SK-N-SH treated with all-trans-retinoic acid at 6 μM for 48 hours (cell line): Measurements from ENCODE around the gene ODAD3.

Experiments
- CSDC2 ChIP-seq: fragments of 250-450 bp; sonication (Bioruptor Pico); IDR thresholded peaks from 2 replicates; pipeline ENCODE4 v1.5.0; 2020; ENCODE audit warnings: mild to moderate bottlenecking, moderate library complexity
- RARB ChIP-seq: fragments of 250-450 bp; sonication (Bioruptor Pico); IDR thresholded peaks from 2 replicates; pipeline ENCODE4 v1.8.0; 2021; ENCODE audit warnings: mild to moderate bottlenecking, moderate library complexity
- SNAI2 ChIP-seq: fragments of 250-450 bp; sonication (Bioruptor Pico); IDR thresholded peaks from 2 replicates; pipeline ENCODE4 v1.5.0; 2020; ENCODE audit warnings: mild to moderate bottlenecking, moderate library complexity
- ZFP30 ChIP-seq: fragments of 450-650 bp; formaldehyde crosslinking; IDR thresholded peaks from 2 replicates; pipeline ENCODE4 v1.5.0; 2022; ENCODE audit warnings: mild to moderate bottlenecking, moderate library complexity
- ZNF70 ChIP-seq: fragments of 450-650 bp; formaldehyde crosslinking; IDR thresholded peaks from 2 replicates; pipeline ENCODE4 v1.5.0; 2020; ENCODE audit warnings: mild to moderate bottlenecking, moderate library complexity
- TF ChIP-seq, protein P1 (sequence below): fragments of 250-450 bp; sonication (Bioruptor Pico); IDR thresholded peaks from 2 replicates; pipeline ENCODE4 v1.8.0; 2020; ENCODE audit warnings: mild to moderate bottlenecking, moderate library complexity, borderline replicate concordance
- TF ChIP-seq, protein P2 (sequence below): fragments of 250-450 bp; sonication (Bioruptor Pico); IDR thresholded peaks from 2 replicates; pipeline ENCODE4 v1.5.1; 2021; ENCODE audit warnings: mild to moderate bottlenecking, moderate library complexity

GRCh38 chr19:11453468-11454341 is 18.8 kb upstream of the ODAD3 start:
- no peak for TF ChIP-seq SNAI2 (CRISPR knock-in tag)
- TF ChIP-seq ZFP30 (CRISPR knock-in tag) = no peak
- TF ChIP-seq, protein P1, sequence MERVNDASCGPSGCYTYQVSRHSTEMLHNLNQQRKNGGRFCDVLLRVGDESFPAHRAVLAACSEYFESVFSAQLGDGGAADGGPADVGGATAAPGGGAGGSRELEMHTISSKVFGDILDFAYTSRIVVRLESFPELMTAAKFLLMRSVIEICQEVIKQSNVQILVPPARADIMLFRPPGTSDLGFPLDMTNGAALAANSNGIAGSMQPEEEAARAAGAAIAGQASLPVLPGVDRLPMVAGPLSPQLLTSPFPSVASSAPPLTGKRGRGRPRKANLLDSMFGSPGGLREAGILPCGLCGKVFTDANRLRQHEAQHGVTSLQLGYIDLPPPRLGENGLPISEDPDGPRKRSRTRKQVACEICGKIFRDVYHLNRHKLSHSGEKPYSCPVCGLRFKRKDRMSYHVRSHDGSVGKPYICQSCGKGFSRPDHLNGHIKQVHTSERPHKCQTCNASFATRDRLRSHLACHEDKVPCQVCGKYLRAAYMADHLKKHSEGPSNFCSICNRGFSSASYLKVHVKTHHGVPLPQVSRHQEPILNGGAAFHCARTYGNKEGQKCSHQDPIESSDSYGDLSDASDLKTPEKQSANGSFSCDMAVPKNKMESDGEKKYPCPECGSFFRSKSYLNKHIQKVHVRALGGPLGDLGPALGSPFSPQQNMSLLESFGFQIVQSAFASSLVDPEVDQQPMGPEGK (CRISPR knock-in tag) = no peak
- no peak for TF ChIP-seq CSDC2 (CRISPR knock-in tag)
- no peak for TF ChIP-seq RARB (CRISPR knock-in tag)
- TF ChIP-seq, protein P2, sequence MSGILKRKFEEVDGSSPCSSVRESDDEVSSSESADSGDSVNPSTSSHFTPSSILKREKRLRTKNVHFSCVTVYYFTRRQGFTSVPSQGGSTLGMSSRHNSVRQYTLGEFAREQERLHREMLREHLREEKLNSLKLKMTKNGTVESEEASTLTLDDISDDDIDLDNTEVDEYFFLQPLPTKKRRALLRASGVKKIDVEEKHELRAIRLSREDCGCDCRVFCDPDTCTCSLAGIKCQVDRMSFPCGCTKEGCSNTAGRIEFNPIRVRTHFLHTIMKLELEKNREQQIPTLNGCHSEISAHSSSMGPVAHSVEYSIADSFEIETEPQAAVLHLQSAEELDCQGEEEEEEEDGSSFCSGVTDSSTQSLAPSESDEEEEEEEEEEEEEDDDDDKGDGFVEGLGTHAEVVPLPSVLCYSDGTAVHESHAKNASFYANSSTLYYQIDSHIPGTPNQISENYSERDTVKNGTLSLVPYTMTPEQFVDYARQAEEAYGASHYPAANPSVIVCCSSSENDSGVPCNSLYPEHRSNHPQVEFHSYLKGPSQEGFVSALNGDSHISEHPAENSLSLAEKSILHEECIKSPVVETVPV (CRISPR knock-in tag) = no peak
- no peak for TF ChIP-seq ZNF70
